HG03175 (cell line): ENCODE data around the gene HPS6.

Source experiments
- ATAC-seq: cut with Tn5 transposase; IDR thresholded peaks from one replicate; pipeline ENCODE4 v1.9.1; 2021; ENCODE audit warnings: mild to moderate bottlenecking, moderate library complexity; ENCODE audit not compliant: unreplicated experiment

HPS6 gene

GRCh38 chr10:102067091-102067916 lies 2.2 kb downstream of the HPS6 start:
- no peak for ATAC-seq

GRCh38 chr10:102068216-102068615 lies 3.1 kb downstream of the HPS6 start:
- ATAC-seq = no peak

GRCh38 chr10:102069071-102069470 lies 3.9 kb downstream of the HPS6 start:
- ATAC-seq = no peak

- ATAC-seq = no peak
These were observed 7.8 kb downstream of the HPS6 start for GRCh38 chr10:102072673-102073527.

GRCh38 chr10:102083541-102083940 lies 18.4 kb downstream of the HPS6 start:
- no peak for ATAC-seq

- ATAC-seq = no peak
These were observed 20.2 kb downstream of the HPS6 start for GRCh38 chr10:102085336-102085735.

GRCh38 chr10:102086196-102086595 lies 21.0 kb downstream of the HPS6 start:
- ATAC-seq = no peak

GRCh38 chr10:102090772-102091171 lies 25.6 kb downstream of the HPS6 start:
- no peak for ATAC-seq

GRCh38 chr10:102096449-102096848 lies 31.3 kb downstream of the HPS6 start:
- ATAC-seq = no peak

- no peak for ATAC-seq
These were observed 36.0 kb downstream of the HPS6 start for GRCh38 chr10:102101152-102101551.

- no peak for ATAC-seq
These were observed 37.3 kb downstream of the HPS6 start for GRCh38 chr10:102102421-102102820.

- ATAC-seq = no peak
These were observed 41.8 kb downstream of the HPS6 start for GRCh38 chr10:102106998-102107397.

GRCh38 chr10:102109166-102110116 lies 44.3 kb downstream of the HPS6 start:
- ATAC-seq = no peak

- ATAC-seq = no peak
These were observed 46.1 kb downstream of the HPS6 start for GRCh38 chr10:102111276-102111675.

GRCh38 chr10:102112210-102112817 lies 47.2 kb downstream of the HPS6 start:
- no peak for ATAC-seq

- ATAC-seq = no peak
These were observed 48.3 kb downstream of the HPS6 start for GRCh38 chr10:102113261-102113955.

- peak; percentile 17 for ATAC-seq
These were observed 49.1 kb downstream of the HPS6 start for GRCh38 chr10:102113956-102114857.

- ATAC-seq = peak; percentile 73
These were observed 49.9 kb downstream of the HPS6 start for GRCh38 chr10:102114861-102115618.
